Measurements from ENCODE around the gene SLC16A10. TPM values are rescaled to one million over a fixed set of nuclear protein-coding genes. Genes with fewer than 3 reads are reported as not detected.

The SLC16A10 gene
- total and polyA plus RNA-seq, 2 experiments from 2014 or later, result 12.1 to 30.9 TPM

DNA sequence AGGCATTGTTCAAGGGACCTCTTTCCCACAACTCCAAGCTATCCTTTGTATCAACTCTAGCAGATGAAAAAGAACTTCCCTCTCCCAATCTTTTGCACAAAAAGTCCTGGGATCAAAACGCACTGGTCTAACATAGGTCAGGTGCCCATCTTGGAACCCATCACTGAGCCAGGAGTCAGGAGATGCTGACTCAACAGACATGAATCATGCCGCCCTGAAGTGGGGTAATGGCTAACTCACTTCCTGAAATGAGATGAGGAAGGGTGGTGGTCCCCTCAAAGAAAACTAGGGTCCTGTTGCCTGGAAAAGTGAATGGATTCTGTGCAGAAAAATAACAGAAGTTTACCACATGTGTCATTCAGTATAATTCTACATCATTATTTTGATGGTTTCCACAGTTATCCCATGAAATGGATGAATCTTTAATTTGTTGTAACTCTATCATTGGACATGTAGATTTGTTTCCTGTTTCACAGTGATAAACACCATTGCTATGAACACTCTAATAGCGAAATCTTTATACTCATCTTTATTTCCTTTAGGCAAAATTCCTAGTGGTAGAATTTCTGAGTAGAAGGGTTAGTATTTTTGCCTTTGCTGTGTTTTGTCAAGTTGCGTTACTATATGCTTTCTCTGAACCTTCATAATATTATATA, 151.3 kb downstream of the SLC16A10 start:
- peaks cover 7% of the 10 kb centered on the region; the same call in 2 of the 3 replicates for H3K4me1 Mint-ChIP-seq

More for the DNA sequence above, 151.3 kb downstream of the SLC16A10 start:
- Mint-ChIP-seq H3K9me3 (0 out of 3 replicates have a peak, but pooled peaks cover 3% of the 10 kb centered on the region), H3K36me3 (ENCODE audit: low read depth) (no peaks in the 10 kb centered on the region), H3K4me3 (no peak overlapping the region), H3K27ac (no peak overlapping the region), H3K27me3 (ENCODE audit: insufficient read depth, low read depth, poor library complexity) (peaks cover 2% of the 10 kb centered on the region)
- TF ChIP-seq ZNF462 (CRISPR knock-in tag; IDR thresholded peaks at IDR 0.05) (no peak), CREB1 (CRISPR knock-in tag; IDR thresholded peaks at IDR 0.05; ENCODE audit: low read depth) (no peak), ZNF331 (CRISPR knock-in tag; IDR thresholded peaks at IDR 0.05; ENCODE audit: low read depth) (no peak), JUNB (IDR thresholded peaks at IDR 0.05; ENCODE audit: unreplicated experiment) (no peak), POLR2AphosphoS5 (IDR thresholded peaks at IDR 0.05; ENCODE audit: low read depth) (no peak), NANOG (IDR thresholded peaks at IDR 0.05; ENCODE audit: borderline replicate concordance) (no peak), STAT1 (IDR thresholded peaks at IDR 0.05; ENCODE audit: unreplicated experiment) (no peak), EZH2phosphoT487 (IDR thresholded peaks at IDR 0.05; ENCODE audit: unreplicated experiment) (no peak), ZNF114 (CRISPR knock-in tag; IDR thresholded peaks at IDR 0.05) (no peak), EZH2 (IDR thresholded peaks at IDR 0.05; ENCODE audit: low read depth, unreplicated experiment) (no peak)
- TF ChIP-seq, protein P1, sequence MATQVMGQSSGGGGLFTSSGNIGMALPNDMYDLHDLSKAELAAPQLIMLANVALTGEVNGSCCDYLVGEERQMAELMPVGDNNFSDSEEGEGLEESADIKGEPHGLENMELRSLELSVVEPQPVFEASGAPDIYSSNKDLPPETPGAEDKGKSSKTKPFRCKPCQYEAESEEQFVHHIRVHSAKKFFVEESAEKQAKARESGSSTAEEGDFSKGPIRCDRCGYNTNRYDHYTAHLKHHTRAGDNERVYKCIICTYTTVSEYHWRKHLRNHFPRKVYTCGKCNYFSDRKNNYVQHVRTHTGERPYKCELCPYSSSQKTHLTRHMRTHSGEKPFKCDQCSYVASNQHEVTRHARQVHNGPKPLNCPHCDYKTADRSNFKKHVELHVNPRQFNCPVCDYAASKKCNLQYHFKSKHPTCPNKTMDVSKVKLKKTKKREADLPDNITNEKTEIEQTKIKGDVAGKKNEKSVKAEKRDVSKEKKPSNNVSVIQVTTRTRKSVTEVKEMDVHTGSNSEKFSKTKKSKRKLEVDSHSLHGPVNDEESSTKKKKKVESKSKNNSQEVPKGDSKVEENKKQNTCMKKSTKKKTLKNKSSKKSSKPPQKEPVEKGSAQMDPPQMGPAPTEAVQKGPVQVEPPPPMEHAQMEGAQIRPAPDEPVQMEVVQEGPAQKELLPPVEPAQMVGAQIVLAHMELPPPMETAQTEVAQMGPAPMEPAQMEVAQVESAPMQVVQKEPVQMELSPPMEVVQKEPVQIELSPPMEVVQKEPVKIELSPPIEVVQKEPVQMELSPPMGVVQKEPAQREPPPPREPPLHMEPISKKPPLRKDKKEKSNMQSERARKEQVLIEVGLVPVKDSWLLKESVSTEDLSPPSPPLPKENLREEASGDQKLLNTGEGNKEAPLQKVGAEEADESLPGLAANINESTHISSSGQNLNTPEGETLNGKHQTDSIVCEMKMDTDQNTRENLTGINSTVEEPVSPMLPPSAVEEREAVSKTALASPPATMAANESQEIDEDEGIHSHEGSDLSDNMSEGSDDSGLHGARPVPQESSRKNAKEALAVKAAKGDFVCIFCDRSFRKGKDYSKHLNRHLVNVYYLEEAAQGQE (IDR thresholded peaks at IDR 0.05; ENCODE audit: unreplicated experiment), result no peak
- TF ChIP-seq, protein P2, sequence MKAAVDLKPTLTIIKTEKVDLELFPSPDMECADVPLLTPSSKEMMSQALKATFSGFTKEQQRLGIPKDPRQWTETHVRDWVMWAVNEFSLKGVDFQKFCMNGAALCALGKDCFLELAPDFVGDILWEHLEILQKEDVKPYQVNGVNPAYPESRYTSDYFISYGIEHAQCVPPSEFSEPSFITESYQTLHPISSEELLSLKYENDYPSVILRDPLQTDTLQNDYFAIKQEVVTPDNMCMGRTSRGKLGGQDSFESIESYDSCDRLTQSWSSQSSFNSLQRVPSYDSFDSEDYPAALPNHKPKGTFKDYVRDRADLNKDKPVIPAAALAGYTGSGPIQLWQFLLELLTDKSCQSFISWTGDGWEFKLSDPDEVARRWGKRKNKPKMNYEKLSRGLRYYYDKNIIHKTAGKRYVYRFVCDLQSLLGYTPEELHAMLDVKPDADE (IDR thresholded peaks at IDR 0.05), result no peak
- TF ChIP-seq, protein P3, sequence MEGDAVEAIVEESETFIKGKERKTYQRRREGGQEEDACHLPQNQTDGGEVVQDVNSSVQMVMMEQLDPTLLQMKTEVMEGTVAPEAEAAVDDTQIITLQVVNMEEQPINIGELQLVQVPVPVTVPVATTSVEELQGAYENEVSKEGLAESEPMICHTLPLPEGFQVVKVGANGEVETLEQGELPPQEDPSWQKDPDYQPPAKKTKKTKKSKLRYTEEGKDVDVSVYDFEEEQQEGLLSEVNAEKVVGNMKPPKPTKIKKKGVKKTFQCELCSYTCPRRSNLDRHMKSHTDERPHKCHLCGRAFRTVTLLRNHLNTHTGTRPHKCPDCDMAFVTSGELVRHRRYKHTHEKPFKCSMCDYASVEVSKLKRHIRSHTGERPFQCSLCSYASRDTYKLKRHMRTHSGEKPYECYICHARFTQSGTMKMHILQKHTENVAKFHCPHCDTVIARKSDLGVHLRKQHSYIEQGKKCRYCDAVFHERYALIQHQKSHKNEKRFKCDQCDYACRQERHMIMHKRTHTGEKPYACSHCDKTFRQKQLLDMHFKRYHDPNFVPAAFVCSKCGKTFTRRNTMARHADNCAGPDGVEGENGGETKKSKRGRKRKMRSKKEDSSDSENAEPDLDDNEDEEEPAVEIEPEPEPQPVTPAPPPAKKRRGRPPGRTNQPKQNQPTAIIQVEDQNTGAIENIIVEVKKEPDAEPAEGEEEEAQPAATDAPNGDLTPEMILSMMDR (conservative IDR thresholded peaks at IDR 0.05; ENCODE audit: low read depth in 2 of 2), result no peak
- Histone ChIP-seq H3K36me3 (ENCODE audit: insufficient read depth) (no peaks in the 10 kb centered on the region), H3K9me2 (ENCODE audit: insufficient read depth) (no peaks in the 10 kb centered on the region), H2AFZ (no peak overlapping the region), H3K4me1 (ENCODE audit: insufficient read depth) (no peaks in the 10 kb centered on the region), H3K27ac (ENCODE audit: low read depth) (no peak overlapping the region), H3K4me3 (no peak overlapping the region), H3K27me3 (ENCODE audit: insufficient read depth) (no peaks in the 10 kb centered on the region), H3K79me2 (replicated peaks; ENCODE audit: insufficient read depth) (no peaks in the 10 kb centered on the region), H3F3A (replicated peaks; ENCODE audit: low read depth) (no peaks in the 10 kb centered on the region), H4K20me1 (replicated peaks; ENCODE audit: insufficient read depth) (no peaks in the 10 kb centered on the region), H3K4me2 (no peak overlapping the region)
- no peak for DNase-seq (ENCODE audit: low spot score)
- ATAC-seq, result no peak

All from GM23338 (cell line).